ENCODE results near the gene TFCP2L1.
"Not testable (repeated sequence)": the region's sequence is repeated elsewhere in the genome, so short reads cannot be mapped to it uniquely, and the experiment has no call there.

The TFCP2L1 gene

GRCh38 chr2:121234791-121235190 lies 50.2 kb downstream of the TFCP2L1 start:
- no peak overlapping the region for H3K9ac ChIP-seq (ENCODE audit: low read length)
- no peak overlapping the region for H3K4me3 ChIP-seq (ENCODE audit: low read length)
- H3K36me3 ChIP-seq (ENCODE audit: control insufficient read depth, insufficient read depth, low read length): peaks cover 4% of the 10 kb centered on the region
- no peak overlapping the region for H3K27ac ChIP-seq (ENCODE audit: low read depth, low read length)
- H3K27me3 ChIP-seq (ENCODE audit: control insufficient read depth, insufficient read depth, low read length): peaks cover 3% of the 10 kb centered on the region
- no peaks in the 10 kb centered on the region for H3K4me1 ChIP-seq (ENCODE audit: control insufficient read depth, insufficient read depth, low read length)

DNA sequence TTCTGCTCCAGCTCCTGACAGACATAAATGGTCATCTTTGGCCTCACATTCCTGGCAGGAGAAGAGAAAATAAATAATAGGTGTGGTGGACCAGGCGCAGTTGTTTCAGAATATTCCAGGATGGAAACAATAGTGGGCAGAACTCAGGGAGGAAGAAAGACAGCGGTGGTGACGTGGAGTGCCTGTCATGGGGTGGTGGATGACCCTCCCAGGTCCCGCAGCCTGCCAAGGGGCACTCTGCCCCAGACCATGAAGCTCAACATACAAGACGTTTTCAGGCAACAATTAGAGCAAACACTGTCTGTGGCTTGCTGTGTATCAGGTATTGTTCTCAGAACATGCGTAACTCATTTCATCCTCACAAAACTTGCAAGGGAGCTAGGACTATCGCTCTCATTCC lies 50.9 kb downstream of the TFCP2L1 start:
- H3K27ac ChIP-seq (ENCODE audit: low read depth, low read length): no peak overlapping the region
- H3K4me3 ChIP-seq (ENCODE audit: low read length): no peak overlapping the region
- H3K27me3 ChIP-seq (ENCODE audit: control insufficient read depth, insufficient read depth, low read length): peaks cover 3% of the 10 kb centered on the region
- H3K36me3 ChIP-seq (ENCODE audit: control insufficient read depth, insufficient read depth, low read length): peaks cover 4% of the 10 kb centered on the region
- no peaks in the 10 kb centered on the region for H3K4me1 ChIP-seq (ENCODE audit: control insufficient read depth, insufficient read depth, low read length)
- H3K9ac ChIP-seq (ENCODE audit: low read length): no peak overlapping the region

- Histone ChIP-seq H3K27ac (ENCODE audit: low read depth, low read length) (no peak overlapping the region), H3K36me3 (ENCODE audit: control insufficient read depth, insufficient read depth, low read length) (peaks cover 4% of the 10 kb centered on the region), H3K9ac (ENCODE audit: low read length) (no peak overlapping the region), H3K4me1 (ENCODE audit: control insufficient read depth, insufficient read depth, low read length) (no peaks in the 10 kb centered on the region), H3K27me3 (ENCODE audit: control insufficient read depth, insufficient read depth, low read length) (peaks cover 3% of the 10 kb centered on the region), H3K4me3 (ENCODE audit: low read length) (no peak overlapping the region)
Observed at GRCh38 chr2:121233486-121234110, 51.4 kb downstream of the TFCP2L1 start.

GRCh38 chr2:121232626-121233265 lies 52.3 kb downstream of the TFCP2L1 start:
- Histone ChIP-seq H3K9ac (ENCODE audit: low read length) (no peak overlapping the region), H3K4me3 (ENCODE audit: low read length) (no peak overlapping the region), H3K27me3 (ENCODE audit: control insufficient read depth, insufficient read depth, low read length) (peaks cover 3% of the 10 kb centered on the region), H3K27ac (ENCODE audit: low read depth, low read length) (no peak overlapping the region), H3K4me1 (ENCODE audit: control insufficient read depth, insufficient read depth, low read length) (no peaks in the 10 kb centered on the region), H3K36me3 (ENCODE audit: control insufficient read depth, insufficient read depth, low read length) (peaks cover 4% of the 10 kb centered on the region)

GRCh38 chr2:121231385-121232000 lies 53.5 kb downstream of the TFCP2L1 start:
- Histone ChIP-seq H3K27ac (ENCODE audit: low read depth, low read length) (no peak overlapping the region), H3K9ac (ENCODE audit: low read length) (no peak overlapping the region), H3K4me1 (ENCODE audit: control insufficient read depth, insufficient read depth, low read length) (no peaks in the 10 kb centered on the region), H3K36me3 (ENCODE audit: control insufficient read depth, insufficient read depth, low read length) (peaks cover 4% of the 10 kb centered on the region), H3K27me3 (ENCODE audit: control insufficient read depth, insufficient read depth, low read length) (peaks cover 3% of the 10 kb centered on the region), H3K4me3 (ENCODE audit: low read length) (no peak overlapping the region)

- H3K4me3 ChIP-seq (ENCODE audit: low read length): no peak overlapping the region
- no peak overlapping the region for H3K9ac ChIP-seq (ENCODE audit: low read length)
- H3K27me3 ChIP-seq (ENCODE audit: control insufficient read depth, insufficient read depth, low read length): peaks cover 3% of the 10 kb centered on the region
- peaks cover 4% of the 10 kb centered on the region for H3K36me3 ChIP-seq (ENCODE audit: control insufficient read depth, insufficient read depth, low read length)
- no peaks in the 10 kb centered on the region for H3K4me1 ChIP-seq (ENCODE audit: control insufficient read depth, insufficient read depth, low read length)
- no peak overlapping the region for H3K27ac ChIP-seq (ENCODE audit: low read depth, low read length)
Observed at GRCh38 chr2:121228521-121228920, 56.5 kb downstream of the TFCP2L1 start.

DNA sequence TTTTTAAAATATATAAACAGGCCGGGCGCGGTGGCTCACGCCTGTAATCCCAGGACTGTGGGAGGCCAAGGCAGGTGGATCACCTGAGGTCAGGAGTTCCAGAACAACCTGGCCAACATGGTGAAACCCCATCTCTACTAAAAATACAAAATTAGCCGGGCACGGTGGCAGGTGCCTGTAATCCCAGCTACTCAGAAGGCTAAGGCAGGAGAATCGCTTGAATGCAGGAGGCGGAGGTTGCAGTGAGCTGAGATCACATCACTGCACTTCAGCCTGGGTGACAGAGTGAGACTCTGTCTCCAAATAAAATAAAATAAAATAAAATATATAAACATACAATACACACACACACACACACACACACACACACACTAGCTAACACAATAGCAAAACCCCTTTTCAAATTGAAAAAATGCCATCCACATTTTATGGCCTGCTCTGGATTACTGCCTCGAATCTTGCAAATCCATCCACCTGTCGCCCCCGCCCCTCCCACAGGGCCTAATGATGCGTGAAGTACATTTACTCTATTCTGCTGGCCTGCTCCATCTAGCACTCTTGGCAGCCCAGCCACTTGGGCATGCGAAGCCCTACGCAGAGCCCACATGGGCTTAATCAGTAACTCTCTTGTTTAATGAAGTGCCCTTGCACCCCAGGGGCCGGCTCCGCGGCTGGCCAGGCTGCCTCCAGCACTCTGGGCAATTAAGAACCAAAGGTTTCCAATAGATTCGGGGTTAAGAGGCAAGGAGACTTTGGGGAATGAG lies 57.4 kb downstream of the TFCP2L1 start:
- H3K4me3 ChIP-seq (ENCODE audit: low read length); H3K4me1 ChIP-seq (ENCODE audit: control insufficient read depth, insufficient read depth, low read length); H3K9ac ChIP-seq (ENCODE audit: low read length); H3K27ac ChIP-seq (ENCODE audit: low read depth, low read length); H3K27me3 ChIP-seq (ENCODE audit: control insufficient read depth, insufficient read depth, low read length); H3K36me3 ChIP-seq (ENCODE audit: control insufficient read depth, insufficient read depth, low read length): not testable (repeated sequence)

DNA sequence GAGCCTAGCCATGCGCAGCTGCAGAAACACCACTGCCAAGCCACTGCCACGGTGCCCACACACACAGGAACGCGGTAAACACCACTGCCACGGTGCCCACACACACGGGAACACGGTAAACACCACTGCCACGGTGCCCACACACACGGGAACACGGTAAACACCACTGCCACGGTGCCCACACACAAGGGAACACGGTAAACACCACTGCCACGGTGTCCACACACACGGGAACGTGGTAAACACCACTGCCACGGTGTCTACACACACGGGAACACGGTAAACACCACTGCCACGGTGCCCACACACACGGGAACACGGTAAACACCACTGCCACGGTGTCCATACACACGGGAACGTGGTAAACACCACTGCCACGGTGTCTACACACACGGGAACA lies 59.3 kb downstream of the TFCP2L1 start:
- not testable (repeated sequence) for H3K9ac ChIP-seq (ENCODE audit: low read length); H3K4me1 ChIP-seq (ENCODE audit: control insufficient read depth, insufficient read depth, low read length); H3K36me3 ChIP-seq (ENCODE audit: control insufficient read depth, insufficient read depth, low read length); H3K27me3 ChIP-seq (ENCODE audit: control insufficient read depth, insufficient read depth, low read length); H3K27ac ChIP-seq (ENCODE audit: low read depth, low read length); H3K4me3 ChIP-seq (ENCODE audit: low read length)

- no peaks in the 10 kb centered on the region for H3K36me3 ChIP-seq (ENCODE audit: control insufficient read depth, insufficient read depth, low read length)
- H3K4me3 ChIP-seq (ENCODE audit: low read length): no peak overlapping the region
- H3K9ac ChIP-seq (ENCODE audit: low read length): no peak overlapping the region
- H3K4me1 ChIP-seq (ENCODE audit: control insufficient read depth, insufficient read depth, low read length): no peaks in the 10 kb centered on the region
- no peaks in the 10 kb centered on the region for H3K27me3 ChIP-seq (ENCODE audit: control insufficient read depth, insufficient read depth, low read length)
- H3K27ac ChIP-seq (ENCODE audit: low read depth, low read length): no peak overlapping the region
Observed at GRCh38 chr2:121220995-121221394, 64.0 kb downstream of the TFCP2L1 start.

GRCh38 chr2:121219866-121220265 lies 65.1 kb downstream of the TFCP2L1 start:
- Histone ChIP-seq H3K27me3 (ENCODE audit: control insufficient read depth, insufficient read depth, low read length) (no peaks in the 10 kb centered on the region), H3K4me1 (ENCODE audit: control insufficient read depth, insufficient read depth, low read length) (no peaks in the 10 kb centered on the region), H3K36me3 (ENCODE audit: control insufficient read depth, insufficient read depth, low read length) (no peaks in the 10 kb centered on the region), H3K27ac (ENCODE audit: low read depth, low read length) (no peak overlapping the region), H3K9ac (ENCODE audit: low read length) (no peak overlapping the region), H3K4me3 (ENCODE audit: low read length) (no peak overlapping the region)

DNA sequence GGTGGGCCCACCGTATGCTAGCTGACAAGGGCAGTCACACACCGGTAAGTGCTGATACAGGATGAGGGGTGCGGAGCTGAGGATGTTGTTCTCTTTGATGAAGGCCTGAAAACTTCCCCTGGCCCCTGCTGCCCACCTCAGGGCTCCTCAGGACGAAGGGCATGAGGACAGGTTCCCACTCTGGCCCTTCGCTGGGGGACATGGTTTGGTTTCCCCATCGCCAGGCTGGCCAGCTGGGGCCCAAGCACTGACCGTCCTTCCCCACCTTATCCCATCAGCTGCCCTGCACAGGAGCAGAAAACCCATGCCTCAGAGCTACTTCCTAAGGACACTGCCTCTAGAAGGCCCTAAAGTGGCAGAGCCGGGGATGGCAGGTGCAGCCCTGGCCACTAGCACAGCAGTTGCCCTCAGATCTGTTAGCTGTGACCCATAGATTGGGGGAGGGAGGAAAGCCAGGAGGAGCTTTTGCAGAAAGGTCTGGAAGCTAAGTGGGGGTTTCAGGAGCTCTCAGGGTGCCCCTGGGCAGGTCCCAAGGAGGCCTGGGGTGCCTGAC lies 66.5 kb downstream of the TFCP2L1 start:
- H3K27me3 ChIP-seq (ENCODE audit: control insufficient read depth, insufficient read depth, low read length): no peaks in the 10 kb centered on the region

DNA sequence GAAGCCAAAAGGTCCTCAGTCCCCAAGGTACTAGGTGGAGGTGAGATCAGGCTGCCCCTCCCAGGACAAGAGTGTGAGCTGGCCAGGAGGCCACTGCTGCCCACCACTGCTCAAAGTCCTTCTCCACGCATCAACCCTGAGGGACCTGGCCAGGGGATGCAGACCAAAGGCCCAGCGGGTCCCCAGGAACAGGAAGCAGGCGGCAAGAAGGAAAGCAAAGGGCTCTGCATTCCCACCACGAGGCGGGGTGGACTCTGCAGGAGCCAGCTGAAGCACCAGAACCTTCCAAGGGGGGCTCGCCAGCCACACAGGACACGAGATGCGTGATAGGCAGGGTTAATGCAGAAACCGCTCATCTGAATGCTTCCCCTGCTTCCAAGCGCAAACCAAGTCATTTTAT lies 67.4 kb downstream of the TFCP2L1 start:
- Histone ChIP-seq H3K36me3 (ENCODE audit: control insufficient read depth, insufficient read depth, low read length) (no peaks in the 10 kb centered on the region), H3K27ac (ENCODE audit: low read depth, low read length) (no peak overlapping the region), H3K4me1 (ENCODE audit: control insufficient read depth, insufficient read depth, low read length) (no peaks in the 10 kb centered on the region), H3K27me3 (ENCODE audit: control insufficient read depth, insufficient read depth, low read length) (no peaks in the 10 kb centered on the region), H3K4me3 (ENCODE audit: low read length) (no peak overlapping the region), H3K9ac (ENCODE audit: low read length) (no peak overlapping the region)

More for the DNA sequence above, 66.5 kb downstream of the TFCP2L1 start:
- Histone ChIP-seq H3K27ac (ENCODE audit: low read depth, low read length) (no peak overlapping the region), H3K4me1 (ENCODE audit: control insufficient read depth, insufficient read depth, low read length) (no peaks in the 10 kb centered on the region), H3K9ac (ENCODE audit: low read length) (no peak overlapping the region), H3K4me3 (ENCODE audit: low read length) (no peak overlapping the region), H3K36me3 (ENCODE audit: control insufficient read depth, insufficient read depth, low read length) (no peaks in the 10 kb centered on the region)

Measured in rectal smooth muscle tissue (tissue), 1 donor.